NB4 (cell line): ENCODE results near the gene HSPE1.

ENCODE experiments used
- POLR2A ChIP-seq: IDR thresholded peaks from 2 replicates; pipeline ENCODE4 v1.6.1; 2011; ENCODE audit warnings: mild to moderate bottlenecking; ENCODE audit not compliant: insufficient read length; ENCODE audit errors: extremely low read depth
- TF ChIP-seq, protein P1 (sequence below): IDR thresholded peaks from one replicate; pipeline ENCODE4 v1.5.1; 2012; ENCODE audit warnings: low read depth, low read length
- TF ChIP-seq, protein P2 (sequence below): IDR thresholded peaks from 2 replicates; pipeline ENCODE4 v1.6.1; 2011; ENCODE audit warnings: low read depth, low read length

DNA sequence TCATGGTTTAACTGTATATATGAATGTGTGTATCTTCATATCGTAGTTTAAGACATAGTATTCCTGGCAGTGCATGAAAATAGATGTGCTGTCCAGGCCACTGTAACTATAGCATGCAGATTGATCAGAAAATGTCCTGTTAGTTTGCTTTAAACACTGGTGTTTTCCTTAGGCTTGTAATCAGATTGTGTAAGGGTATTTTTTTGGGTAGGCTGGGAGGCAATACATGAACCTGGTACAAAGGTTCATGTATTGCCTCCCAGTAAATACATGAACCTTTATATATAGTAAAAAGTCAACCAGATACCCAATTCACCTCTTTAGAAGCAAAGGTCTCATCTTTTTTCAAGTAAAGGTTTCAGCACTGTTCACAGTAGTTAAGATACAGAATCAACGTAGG is 45.3 kb upstream of the HSPE1 start:
- TF ChIP-seq, protein P1, sequence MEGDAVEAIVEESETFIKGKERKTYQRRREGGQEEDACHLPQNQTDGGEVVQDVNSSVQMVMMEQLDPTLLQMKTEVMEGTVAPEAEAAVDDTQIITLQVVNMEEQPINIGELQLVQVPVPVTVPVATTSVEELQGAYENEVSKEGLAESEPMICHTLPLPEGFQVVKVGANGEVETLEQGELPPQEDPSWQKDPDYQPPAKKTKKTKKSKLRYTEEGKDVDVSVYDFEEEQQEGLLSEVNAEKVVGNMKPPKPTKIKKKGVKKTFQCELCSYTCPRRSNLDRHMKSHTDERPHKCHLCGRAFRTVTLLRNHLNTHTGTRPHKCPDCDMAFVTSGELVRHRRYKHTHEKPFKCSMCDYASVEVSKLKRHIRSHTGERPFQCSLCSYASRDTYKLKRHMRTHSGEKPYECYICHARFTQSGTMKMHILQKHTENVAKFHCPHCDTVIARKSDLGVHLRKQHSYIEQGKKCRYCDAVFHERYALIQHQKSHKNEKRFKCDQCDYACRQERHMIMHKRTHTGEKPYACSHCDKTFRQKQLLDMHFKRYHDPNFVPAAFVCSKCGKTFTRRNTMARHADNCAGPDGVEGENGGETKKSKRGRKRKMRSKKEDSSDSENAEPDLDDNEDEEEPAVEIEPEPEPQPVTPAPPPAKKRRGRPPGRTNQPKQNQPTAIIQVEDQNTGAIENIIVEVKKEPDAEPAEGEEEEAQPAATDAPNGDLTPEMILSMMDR, result no peak
- TF ChIP-seq POLR2A, result no peak
- TF ChIP-seq, protein P2, sequence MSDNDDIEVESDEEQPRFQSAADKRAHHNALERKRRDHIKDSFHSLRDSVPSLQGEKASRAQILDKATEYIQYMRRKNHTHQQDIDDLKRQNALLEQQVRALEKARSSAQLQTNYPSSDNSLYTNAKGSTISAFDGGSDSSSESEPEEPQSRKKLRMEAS, result no peak
